Neural progenitor cell (in vitro differentiated cells): ENCODE measurements around the gene TBL1X. TPM values are rescaled to one million over a fixed set of nuclear protein-coding genes. Genes with fewer than 3 reads are reported as not detected.
"Not testable (repeated sequence)": the region's sequence is repeated elsewhere in the genome, so short reads cannot be mapped to it uniquely, and the experiment has no call there.

Source experiments
- DNase-seq: peaks from one replicate; pipeline ENCODE4 v3.0.0-alpha.2; 2016; ENCODE audit warnings: low spot score
- H2AFZ ChIP-seq: fragments of 200-600 bp; sonication (generic); replicated peaks from 2 replicates; pipeline ENCODE4 v1.6.1; 2016; ENCODE audit warnings: antibody characterized with exemption
- H3F3A ChIP-seq: fragments of 200-600 bp; sonication (generic); 2 replicates; pipeline ENCODE4 v1.6.1; 2016; ENCODE audit warnings: antibody characterized with exemption, low read depth
- H3K27ac ChIP-seq: fragments of 200-600 bp; sonication (generic); 2 replicates; pipeline ENCODE4 v1.5.1; 2016; ENCODE audit warnings: mild to moderate bottlenecking
- H3K27me3 ChIP-seq: fragments of 200-600 bp; sonication (generic); 2 replicates; pipeline ENCODE4 v1.6.1; 2016; ENCODE audit warnings: mild to moderate bottlenecking, moderate library complexity
- H3K36me3 ChIP-seq: fragments of 200-600 bp; sonication (generic); 2 replicates; pipeline ENCODE4 v1.5.1; 2016
- H3K4me1 ChIP-seq: fragments of 200-600 bp; sonication (generic); 2 replicates; pipeline ENCODE4 v1.6.1; 2016; ENCODE audit warnings: mixed run types
- H3K4me2 ChIP-seq: fragments of 200-600 bp; sonication (generic); 2 replicates; pipeline ENCODE4 v1.6.1; 2016
- H3K4me3 ChIP-seq: fragments of 200-600 bp; sonication (generic); 2 replicates; pipeline ENCODE4 v1.5.1; 2016
- H3K79me2 ChIP-seq: fragments of 200-600 bp; sonication (generic); 2 replicates; pipeline ENCODE4 v1.6.1; 2016; ENCODE audit warnings: low read depth
- H3K9ac ChIP-seq: fragments of 200-600 bp; sonication (generic); 2 replicates; pipeline ENCODE4 v1.6.1; 2016
- H3K9me3 ChIP-seq: fragments of 200-600 bp; sonication (generic); 2 replicates; pipeline ENCODE4 v1.5.1; 2016; ENCODE audit warnings: low read depth
- H4K20me1 ChIP-seq: fragments of 200-600 bp; sonication (generic); 2 replicates; pipeline ENCODE4 v1.6.1; 2016; ENCODE audit warnings: low read depth
- H3K27ac Mint-ChIP-seq: 3 replicates; pipeline ENCODE4 v1.8.0; 2021; ENCODE audit warnings: mixed read lengths
- H3K27me3 Mint-ChIP-seq: 2 replicates; pipeline ENCODE4 v1.8.0; 2022; ENCODE audit warnings: low read depth, mild to moderate bottlenecking, inconsistent platforms, moderate library complexity, mixed read lengths; ENCODE audit not compliant: insufficient read depth
- H3K36me3 Mint-ChIP-seq: 3 replicates; pipeline ENCODE4 v1.8.0; 2021; ENCODE audit warnings: mixed read lengths
- H3K4me1 Mint-ChIP-seq: 3 replicates; pipeline ENCODE4 v1.8.0; 2021; ENCODE audit warnings: mixed read lengths
- H3K4me3 Mint-ChIP-seq: 3 replicates; pipeline ENCODE4 v1.8.0; 2021; ENCODE audit warnings: mild to moderate bottlenecking, moderate library complexity, mixed read lengths
- H3K9me3 Mint-ChIP-seq: 3 replicates; pipeline ENCODE4 v1.8.0; 2020; ENCODE audit warnings: mixed read lengths
- EZH2 ChIP-seq: fragments of 200-600 bp; sonication (generic); IDR thresholded peaks from 2 replicates; pipeline ENCODE4 v1.6.1; 2017; ENCODE audit warnings: antibody characterized with exemption, mild to moderate bottlenecking, moderate library complexity
- EZH2phosphoT487 ChIP-seq: fragments of 200-600 bp; sonication (generic); IDR thresholded peaks from 2 replicates; pipeline ENCODE4 v1.6.1; 2017; ENCODE audit warnings: antibody characterized with exemption
- total RNA-seq: library from RNA; depleted of rRNA; stranded (reverse); fragments of >200 nt; gene quantifications from 2 replicates; pipeline ENCODE4 v1.2.3, GENCODE V29; 2015; ENCODE audit warnings: low replicate concordance
- TF ChIP-seq, protein P1 (sequence below): fragments of 200-600 bp; sonication (generic); IDR thresholded peaks from 2 replicates; pipeline ENCODE4 v1.5.1; 2017; ENCODE audit warnings: antibody characterized with exemption, mild to moderate bottlenecking

Gene TBL1X
- total RNA-seq, 1 donor from 2014 or later = 35.7 TPM

DNA sequence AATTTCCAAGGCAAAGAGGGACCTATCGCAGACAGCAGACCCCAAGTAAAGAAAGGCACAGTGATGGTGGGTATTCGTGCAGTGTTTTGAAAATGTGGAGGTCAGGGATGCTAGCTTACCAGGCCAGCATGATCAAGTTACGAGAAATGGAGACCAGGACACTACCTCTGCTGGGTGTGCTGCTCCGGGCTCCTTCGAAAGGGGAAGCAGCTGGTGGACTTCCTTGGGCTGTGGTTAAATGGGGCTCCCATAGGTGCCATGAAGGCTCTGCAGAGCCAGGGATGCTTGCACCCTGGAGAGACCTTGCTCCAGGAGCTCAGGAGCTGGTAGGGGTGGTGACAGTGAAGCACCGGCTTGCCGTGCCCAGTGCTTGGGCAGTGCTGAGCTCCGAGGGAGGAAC lies 68.8 kb downstream of the TBL1X start:
- H3K9me3 Mint-ChIP-seq = peaks cover 3% of the 10 kb centered on the region
- TF ChIP-seq EZH2phosphoT487 (no peak), EZH2 (no peak)
- TF ChIP-seq, protein P1, sequence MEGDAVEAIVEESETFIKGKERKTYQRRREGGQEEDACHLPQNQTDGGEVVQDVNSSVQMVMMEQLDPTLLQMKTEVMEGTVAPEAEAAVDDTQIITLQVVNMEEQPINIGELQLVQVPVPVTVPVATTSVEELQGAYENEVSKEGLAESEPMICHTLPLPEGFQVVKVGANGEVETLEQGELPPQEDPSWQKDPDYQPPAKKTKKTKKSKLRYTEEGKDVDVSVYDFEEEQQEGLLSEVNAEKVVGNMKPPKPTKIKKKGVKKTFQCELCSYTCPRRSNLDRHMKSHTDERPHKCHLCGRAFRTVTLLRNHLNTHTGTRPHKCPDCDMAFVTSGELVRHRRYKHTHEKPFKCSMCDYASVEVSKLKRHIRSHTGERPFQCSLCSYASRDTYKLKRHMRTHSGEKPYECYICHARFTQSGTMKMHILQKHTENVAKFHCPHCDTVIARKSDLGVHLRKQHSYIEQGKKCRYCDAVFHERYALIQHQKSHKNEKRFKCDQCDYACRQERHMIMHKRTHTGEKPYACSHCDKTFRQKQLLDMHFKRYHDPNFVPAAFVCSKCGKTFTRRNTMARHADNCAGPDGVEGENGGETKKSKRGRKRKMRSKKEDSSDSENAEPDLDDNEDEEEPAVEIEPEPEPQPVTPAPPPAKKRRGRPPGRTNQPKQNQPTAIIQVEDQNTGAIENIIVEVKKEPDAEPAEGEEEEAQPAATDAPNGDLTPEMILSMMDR = no peak
- Histone ChIP-seq H3K36me3 (no peaks in the 10 kb centered on the region), H3K27me3 (no peaks in the 10 kb centered on the region), H3K4me2 (no peak overlapping the region), H3K27ac (no peak overlapping the region), H3K9me3 (no peaks in the 10 kb centered on the region), H3K4me3 (no peak overlapping the region), H3K9ac (no peak overlapping the region), H4K20me1 (peaks cover 5% of the 10 kb centered on the region), H2AFZ (no peak overlapping the region), H3F3A (peaks cover 38% of the 10 kb centered on the region), H3K4me1 (peaks cover 52% of the 10 kb centered on the region), H3K79me2 (peaks cover 83% of the 10 kb centered on the region)
- H3K36me3 Mint-ChIP-seq = peaks cover 15% of the 10 kb centered on the region
- H3K4me1 Mint-ChIP-seq = peaks cover 79% of the 10 kb centered on the region
- H3K27me3 Mint-ChIP-seq = peaks cover 7% of the 10 kb centered on the region
- H3K27ac Mint-ChIP-seq = peak overlapping the region; percentile 93
- no peak for DNase-seq
- H3K4me3 Mint-ChIP-seq = peak overlapping the region; percentile 43

DNA sequence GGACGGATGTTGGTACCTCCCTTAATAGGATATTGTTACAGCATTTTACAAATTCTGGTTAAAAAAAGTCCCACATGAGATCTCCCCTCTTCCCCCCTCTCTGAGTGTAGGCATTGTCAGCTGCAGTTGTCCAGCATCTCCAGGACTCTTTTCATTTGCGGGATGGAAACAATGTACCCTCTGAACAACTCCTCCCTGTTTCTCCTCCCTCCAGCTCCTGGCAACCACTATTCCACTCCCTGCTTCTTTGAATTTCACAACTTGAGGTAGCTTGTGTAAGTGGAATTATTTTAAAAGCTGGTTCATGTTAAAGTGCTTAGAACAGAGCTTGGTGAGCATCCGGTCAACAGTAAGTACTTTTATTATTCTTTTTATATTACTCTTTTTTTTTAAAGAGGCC lies 69.8 kb downstream of the TBL1X start:
- Histone ChIP-seq H2AFZ (no peak overlapping the region), H3K36me3 (no peaks in the 10 kb centered on the region), H3K27me3 (no peaks in the 10 kb centered on the region), H3K79me2 (peaks cover 83% of the 10 kb centered on the region), H3K4me2 (peak overlapping the region; percentile 67), H3K27ac (peak overlapping the region; percentile 89), H3K4me1 (peaks cover 52% of the 10 kb centered on the region), H3F3A (peaks cover 38% of the 10 kb centered on the region), H3K9ac (no peak overlapping the region), H3K9me3 (no peaks in the 10 kb centered on the region), H4K20me1 (peaks cover 5% of the 10 kb centered on the region), H3K4me3 (peak overlapping the region; percentile 32)
- Mint-ChIP-seq H3K9me3 (peaks cover 5% of the 10 kb centered on the region), H3K27ac (peak overlapping the region; percentile 62), H3K36me3 (peaks cover 24% of the 10 kb centered on the region), H3K27me3 (peaks cover 7% of the 10 kb centered on the region), H3K4me1 (peaks cover 71% of the 10 kb centered on the region), H3K4me3 (peak overlapping the region; percentile 71)
- peak; percentile 43 for DNase-seq
- TF ChIP-seq, protein P1 = no peak
- TF ChIP-seq EZH2 (no peak), EZH2phosphoT487 (no peak)

DNA sequence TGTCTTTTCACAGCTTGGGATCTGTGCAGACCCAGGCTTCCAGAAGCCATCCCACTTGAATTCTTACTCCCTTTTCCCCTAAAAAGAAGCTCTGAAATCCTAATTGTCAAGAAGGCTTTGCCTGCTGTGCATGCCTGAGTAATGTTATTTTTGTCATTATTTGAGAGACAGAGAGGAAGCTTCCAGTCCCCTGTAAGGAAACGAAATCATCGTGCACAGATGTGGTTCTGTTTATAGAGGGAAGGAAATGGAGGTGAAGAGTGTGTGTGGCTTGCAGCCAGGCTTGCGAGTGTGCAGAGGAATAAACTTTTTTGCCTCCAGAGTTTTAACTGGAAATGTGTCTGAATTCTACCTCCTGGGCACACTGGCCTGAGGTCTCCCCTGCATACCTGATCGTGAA lies 70.2 kb downstream of the TBL1X start:
- Mint-ChIP-seq H3K27me3 (peaks cover 7% of the 10 kb centered on the region), H3K27ac (peak overlapping the region; percentile 67), H3K36me3 (peaks cover 25% of the 10 kb centered on the region), H3K4me1 (peaks cover 69% of the 10 kb centered on the region), H3K4me3 (peak overlapping the region; percentile 70), H3K9me3 (peaks cover 5% of the 10 kb centered on the region)
- H3K9me3 ChIP-seq = no peaks in the 10 kb centered on the region
- peaks cover 51% of the 10 kb centered on the region for H3K4me1 ChIP-seq
- H3K4me3 ChIP-seq = peak overlapping the region; percentile 32
- H3K27me3 ChIP-seq = no peaks in the 10 kb centered on the region
- H3K36me3 ChIP-seq = no peaks in the 10 kb centered on the region
- H3K79me2 ChIP-seq = peaks cover 83% of the 10 kb centered on the region
- peaks cover 5% of the 10 kb centered on the region for H4K20me1 ChIP-seq
- no peak for DNase-seq
- H3K27ac ChIP-seq = peak overlapping the region; percentile 89
- H3F3A ChIP-seq = peaks cover 38% of the 10 kb centered on the region
- no peak for TF ChIP-seq EZH2
- no peak for TF ChIP-seq EZH2phosphoT487
- TF ChIP-seq, protein P1 = no peak
- no peak overlapping the region for H2AFZ ChIP-seq
- H3K9ac ChIP-seq = no peak overlapping the region
- peak overlapping the region; percentile 67 for H3K4me2 ChIP-seq

DNA sequence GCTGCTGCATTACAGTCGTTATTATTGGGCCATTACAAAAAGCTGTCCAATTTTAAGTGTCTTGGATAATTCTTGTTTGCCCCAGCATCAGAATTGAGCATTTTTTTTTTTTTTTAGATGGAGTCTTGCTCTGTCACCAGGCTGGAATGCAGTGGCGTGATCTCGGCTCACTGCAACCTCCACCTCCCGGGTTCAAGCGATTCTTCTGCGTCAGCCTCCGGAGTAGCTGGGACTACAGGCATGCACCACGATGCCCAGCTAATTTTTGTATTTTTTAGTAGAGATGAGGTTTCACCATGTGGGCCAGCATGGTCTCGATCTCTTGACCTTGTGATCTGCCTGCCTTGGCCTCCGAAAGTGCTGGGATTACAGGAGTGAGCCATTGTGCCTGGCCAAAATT lies 71.3 kb downstream of the TBL1X start:
- H3K4me2 ChIP-seq = peak overlapping the region; percentile 67
- H3K27me3 ChIP-seq, H4K20me1 ChIP-seq, H3K27me3 Mint-ChIP-seq, H2AFZ ChIP-seq, H3K36me3 ChIP-seq, H3K27ac Mint-ChIP-seq, H3K9me3 Mint-ChIP-seq, H3K4me3 Mint-ChIP-seq, H3K9me3 ChIP-seq, DNase-seq, H3K9ac ChIP-seq: not testable (repeated sequence)
- H3K36me3 Mint-ChIP-seq = peaks cover 26% of the 10 kb centered on the region
- peaks cover 56% of the 10 kb centered on the region for H3K4me1 ChIP-seq
- peaks cover 89% of the 10 kb centered on the region for H3K79me2 ChIP-seq
- H3F3A ChIP-seq = peaks cover 30% of the 10 kb centered on the region
- H3K4me3 ChIP-seq = peak overlapping the region; percentile 32
- H3K27ac ChIP-seq = peak overlapping the region; percentile 83
- peaks cover 61% of the 10 kb centered on the region for H3K4me1 Mint-ChIP-seq
